Measurements from ENCODE around the gene CFAP53. TPM values are rescaled to one million over a fixed set of nuclear protein-coding genes. Genes with fewer than 3 reads are reported as not detected.

The CFAP53 gene
- polyA plus RNA-seq, 1 of the 3 experiments (the other 2 are of a cell fraction), result 1.6 TPM

- Histone ChIP-seq H3K79me2 (ENCODE audit: insufficient read depth) (peaks cover 19% of the 10 kb centered on the region), H3K27ac (ENCODE audit: low read depth in 2 of 2, low read length in 1 of 2) (no peak overlapping the region), H3K4me2 (no peak overlapping the region), H3K4me3 (ENCODE audit: low read depth in 2 of 2, low read length in 1 of 2) (no peak overlapping the region), H3F3A (replicated peaks; ENCODE audit: insufficient read depth) (peaks cover 6% of the 10 kb centered on the region), H4K20me1 (ENCODE audit: insufficient read depth) (0 out of 2 replicates have a peak, but pooled peaks cover 3% of the 10 kb centered on the region), H3K9me3 (no peaks in the 10 kb centered on the region), H3K4me1 (ENCODE audit: control insufficient read depth in 1 of 2, insufficient read depth in 2 of 2, low read depth in 1 of 2, low read length in 1 of 2) (peaks cover 0 to 1% of the 10 kb centered on the region in 2 experiments; a peak in 2 of 4 replicates), H2AFZ (ENCODE audit: low read depth) (no peak overlapping the region), H3K9me2 (no peaks in the 10 kb centered on the region), H3K36me3 (replicated peaks in 1 of 2; ENCODE audit: control insufficient read depth in 1 of 2, insufficient read depth in 2 of 2, low read length in 1 of 2) (peaks cover 59 to 100% of the 10 kb centered on the region in 2 experiments), H3K9ac (no peak overlapping the region), H3K27me3 (ENCODE audit: insufficient read depth) (no peaks in the 10 kb centered on the region)
- DNase-seq, result no peak
- POLR2A ChIA-PET, result interaction anchor here (1.1 kb wide), 1 partner anchor 8 kb away, joined by 4 read pairs; the partner anchor contains the start of gene MBD1
- 98% methylated on average over 17 of the region's 17 CpGs for WGBS (ENCODE audit: low lambda C conversion rate)
- CTCF ChIA-PET, result interaction anchor here (1.1 kb wide), 2 partner anchors 8 to 83 kb away, joined by 3 to 4 read pairs; no protein-coding TSS in a partner anchor
- TF ChIP-seq FOXM1 (IDR thresholded peaks at IDR 0.05; ENCODE audit: low read depth) (no peak), YY1 (IDR thresholded peaks at IDR 0.05; ENCODE audit: low read depth) (no peak), IRF3 (IDR thresholded peaks at IDR 0.05; ENCODE audit: low read depth, low read length) (no peak), ZBTB33 (IDR thresholded peaks at IDR 0.05; ENCODE audit: borderline replicate concordance, low read depth) (no peak), GABPA (IDR thresholded peaks at IDR 0.05; ENCODE audit: low read depth) (no peak), FOSL2 (IDR thresholded peaks at IDR 0.05; ENCODE audit: borderline replicate concordance, low read depth) (no peak), NFIC (IDR thresholded peaks at IDR 0.05; ENCODE audit: borderline replicate concordance) (no peak), RCOR1 (IDR thresholded peaks at IDR 0.05; ENCODE audit: low read length) (no peak)
Observed at GRCh38 chr18:50274044-50274442, 7.7 kb upstream of the CFAP53 start.

- peaks cover 56 to 100% of the 10 kb centered on the region in 2 experiments for H3K36me3 ChIP-seq (replicated peaks in 1 of 2; ENCODE audit: control insufficient read depth in 1 of 2, insufficient read depth in 2 of 2, low read length in 1 of 2)
- no peak overlapping the region for H2AFZ ChIP-seq (ENCODE audit: low read depth)
- H3K79me2 ChIP-seq (ENCODE audit: insufficient read depth), result peaks cover 13% of the 10 kb centered on the region
- no peaks in the 10 kb centered on the region for H3K9me3 ChIP-seq
- H3F3A ChIP-seq (replicated peaks; ENCODE audit: insufficient read depth), result peaks cover 9% of the 10 kb centered on the region
- POLR2A ChIA-PET, result interaction anchor here (1.1 kb wide), 1 partner anchor 8 kb away, joined by 4 read pairs; the partner anchor contains the start of gene MBD1
- no peak overlapping the region for H3K27ac ChIP-seq (ENCODE audit: low read depth in 2 of 2, low read length in 1 of 2)
- no peaks in the 10 kb centered on the region for H4K20me1 ChIP-seq (ENCODE audit: insufficient read depth)
- WGBS (ENCODE audit: low lambda C conversion rate), result 95% methylated on average over 18 of the region's 23 CpGs
- no peak overlapping the region for H3K9ac ChIP-seq
- H3K27me3 ChIP-seq (ENCODE audit: insufficient read depth), result no peaks in the 10 kb centered on the region
- CTCF ChIA-PET, result interaction anchor here (1.1 kb wide), 1 partner anchor 84 kb away, joined by 4 read pairs; no protein-coding TSS in a partner anchor
- no peak for DNase-seq
- H3K4me1 ChIP-seq (ENCODE audit: control insufficient read depth in 1 of 2, insufficient read depth in 2 of 2, low read depth in 1 of 2, low read length in 1 of 2), result no peaks in the 10 kb centered on the region
- H3K4me2 ChIP-seq, result no peak overlapping the region
- no peaks in the 10 kb centered on the region for H3K9me2 ChIP-seq
- H3K4me3 ChIP-seq (ENCODE audit: low read depth in 2 of 2, low read length in 1 of 2), result no peak overlapping the region
- TF ChIP-seq RCOR1 (IDR thresholded peaks at IDR 0.05; ENCODE audit: low read length) (no peak), TEAD4 (IDR thresholded peaks at IDR 0.05; ENCODE audit: borderline replicate concordance, insufficient read depth) (no peak), JUND (IDR thresholded peaks at IDR 0.05) (no peak), RFX5 (IDR thresholded peaks at IDR 0.05; ENCODE audit: low read length) (no peak), ZBTB33 (IDR thresholded peaks at IDR 0.05; ENCODE audit: borderline replicate concordance, low read depth) (no peak)
- TF ChIP-seq, protein P1, sequence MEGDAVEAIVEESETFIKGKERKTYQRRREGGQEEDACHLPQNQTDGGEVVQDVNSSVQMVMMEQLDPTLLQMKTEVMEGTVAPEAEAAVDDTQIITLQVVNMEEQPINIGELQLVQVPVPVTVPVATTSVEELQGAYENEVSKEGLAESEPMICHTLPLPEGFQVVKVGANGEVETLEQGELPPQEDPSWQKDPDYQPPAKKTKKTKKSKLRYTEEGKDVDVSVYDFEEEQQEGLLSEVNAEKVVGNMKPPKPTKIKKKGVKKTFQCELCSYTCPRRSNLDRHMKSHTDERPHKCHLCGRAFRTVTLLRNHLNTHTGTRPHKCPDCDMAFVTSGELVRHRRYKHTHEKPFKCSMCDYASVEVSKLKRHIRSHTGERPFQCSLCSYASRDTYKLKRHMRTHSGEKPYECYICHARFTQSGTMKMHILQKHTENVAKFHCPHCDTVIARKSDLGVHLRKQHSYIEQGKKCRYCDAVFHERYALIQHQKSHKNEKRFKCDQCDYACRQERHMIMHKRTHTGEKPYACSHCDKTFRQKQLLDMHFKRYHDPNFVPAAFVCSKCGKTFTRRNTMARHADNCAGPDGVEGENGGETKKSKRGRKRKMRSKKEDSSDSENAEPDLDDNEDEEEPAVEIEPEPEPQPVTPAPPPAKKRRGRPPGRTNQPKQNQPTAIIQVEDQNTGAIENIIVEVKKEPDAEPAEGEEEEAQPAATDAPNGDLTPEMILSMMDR (IDR thresholded peaks at IDR 0.05), result no peak
- TF ChIP-seq, protein P2, sequence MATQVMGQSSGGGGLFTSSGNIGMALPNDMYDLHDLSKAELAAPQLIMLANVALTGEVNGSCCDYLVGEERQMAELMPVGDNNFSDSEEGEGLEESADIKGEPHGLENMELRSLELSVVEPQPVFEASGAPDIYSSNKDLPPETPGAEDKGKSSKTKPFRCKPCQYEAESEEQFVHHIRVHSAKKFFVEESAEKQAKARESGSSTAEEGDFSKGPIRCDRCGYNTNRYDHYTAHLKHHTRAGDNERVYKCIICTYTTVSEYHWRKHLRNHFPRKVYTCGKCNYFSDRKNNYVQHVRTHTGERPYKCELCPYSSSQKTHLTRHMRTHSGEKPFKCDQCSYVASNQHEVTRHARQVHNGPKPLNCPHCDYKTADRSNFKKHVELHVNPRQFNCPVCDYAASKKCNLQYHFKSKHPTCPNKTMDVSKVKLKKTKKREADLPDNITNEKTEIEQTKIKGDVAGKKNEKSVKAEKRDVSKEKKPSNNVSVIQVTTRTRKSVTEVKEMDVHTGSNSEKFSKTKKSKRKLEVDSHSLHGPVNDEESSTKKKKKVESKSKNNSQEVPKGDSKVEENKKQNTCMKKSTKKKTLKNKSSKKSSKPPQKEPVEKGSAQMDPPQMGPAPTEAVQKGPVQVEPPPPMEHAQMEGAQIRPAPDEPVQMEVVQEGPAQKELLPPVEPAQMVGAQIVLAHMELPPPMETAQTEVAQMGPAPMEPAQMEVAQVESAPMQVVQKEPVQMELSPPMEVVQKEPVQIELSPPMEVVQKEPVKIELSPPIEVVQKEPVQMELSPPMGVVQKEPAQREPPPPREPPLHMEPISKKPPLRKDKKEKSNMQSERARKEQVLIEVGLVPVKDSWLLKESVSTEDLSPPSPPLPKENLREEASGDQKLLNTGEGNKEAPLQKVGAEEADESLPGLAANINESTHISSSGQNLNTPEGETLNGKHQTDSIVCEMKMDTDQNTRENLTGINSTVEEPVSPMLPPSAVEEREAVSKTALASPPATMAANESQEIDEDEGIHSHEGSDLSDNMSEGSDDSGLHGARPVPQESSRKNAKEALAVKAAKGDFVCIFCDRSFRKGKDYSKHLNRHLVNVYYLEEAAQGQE (IDR thresholded peaks at IDR 0.05; ENCODE audit: low read depth, low read length), result no peak
Observed at GRCh38 chr18:50273203-50274043, 7.1 kb upstream of the CFAP53 start.
